Measurements from ENCODE around the gene GAL3ST3.

GAL3ST3 gene

DNA sequence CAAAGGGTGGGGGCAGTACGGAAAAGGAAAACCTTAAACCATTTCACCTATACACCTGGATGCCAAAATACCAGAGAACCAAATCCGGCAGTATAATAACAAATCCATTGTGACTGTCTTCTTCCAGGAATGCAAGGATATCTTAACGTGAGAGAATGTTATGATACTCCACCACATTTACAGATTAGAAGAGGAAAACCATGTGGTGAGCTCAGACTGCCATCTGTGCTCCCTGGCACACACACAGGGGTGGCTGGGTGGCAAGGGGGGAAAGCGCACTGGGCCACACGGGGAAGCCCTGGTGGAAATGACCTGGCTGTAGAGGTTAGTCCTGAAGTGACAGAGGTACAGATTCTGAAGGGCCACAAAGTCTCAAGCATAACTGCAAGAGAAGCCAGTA lies 56.9 kb downstream of the GAL3ST3 start:
- H4K91ac ChIP-seq (ENCODE audit: low read depth, low read length): no peak overlapping the region
- H3K27ac ChIP-seq (ENCODE audit: low read depth, low read length): no peak overlapping the region
- H2BK120ac ChIP-seq (ENCODE audit: insufficient read depth, low read length, poor library complexity): no peak overlapping the region
- no peak overlapping the region for H3K23ac ChIP-seq (ENCODE audit: low read length)
- H3K79me1 ChIP-seq (ENCODE audit: low read length): no peaks in the 10 kb centered on the region
- no peaks in the 10 kb centered on the region for H3K9me3 ChIP-seq (ENCODE audit: insufficient read depth, low read depth, low read length)
- no peak overlapping the region for H3K4ac ChIP-seq (ENCODE audit: low read depth, low read length)
- H3K18ac ChIP-seq (ENCODE audit: low read length): no peak overlapping the region
- H4K8ac ChIP-seq (ENCODE audit: low read depth, low read length): no peak overlapping the region
- no peak overlapping the region for H3K14ac ChIP-seq (ENCODE audit: low read length)
- no peaks in the 10 kb centered on the region for H3K79me2 ChIP-seq (ENCODE audit: control insufficient read depth, insufficient read depth, low read length, poor library complexity)
- no peak overlapping the region for H3K9ac ChIP-seq (ENCODE audit: low read length)
- no CpG with 5 or more reads among the region's 5 CpGs for WGBS (ENCODE audit: extremely low coverage, insufficient coverage, insufficient read length)
- H3K4me1 ChIP-seq (ENCODE audit: control insufficient read depth in 1 of 2, insufficient read depth in 2 of 2, low read length in 2 of 2): no peaks in the 10 kb centered on the region
- H2AK5ac ChIP-seq (ENCODE audit: low read length): no peak overlapping the region
- no peak overlapping the region for H3K4me3 ChIP-seq (ENCODE audit: low read depth, low read length)
- H3K27me3 ChIP-seq (ENCODE audit: insufficient read depth, low read length): no peaks in the 10 kb centered on the region
- no peak overlapping the region for H3K4me2 ChIP-seq (ENCODE audit: low read length)
- H2BK5ac ChIP-seq (ENCODE audit: low read depth, low read length, poor library complexity): no peak overlapping the region
- no peak for DNase-seq
- no peak overlapping the region for H4K12ac ChIP-seq (ENCODE audit: low read depth, low read length)
- no peak overlapping the region for H2AFZ ChIP-seq (ENCODE audit: insufficient read depth, low read length, poor library complexity)
- H2BK12ac ChIP-seq (ENCODE audit: low read length): no peak overlapping the region
- H3K36me3 ChIP-seq (ENCODE audit: control insufficient read depth in 1 of 2, insufficient read depth in 2 of 2, low read length in 2 of 2): peaks cover 4 to 6% of the 10 kb centered on the region in 2 experiments

Measured in trophoblast cell (in vitro differentiated cells and primary cell).